HG02970 (cell line): ENCODE measurements around the gene GNA14.
"Not testable (repeated sequence)": the region's sequence is repeated elsewhere in the genome, so short reads cannot be mapped to it uniquely, and the experiment has no call there.

Experiments
- ATAC-seq: cut with Tn5 transposase; IDR thresholded peaks from one replicate; pipeline ENCODE4 v1.9.1; 2021; ENCODE audit warnings: mild to moderate bottlenecking, moderate library complexity, moderate number of reproducible peaks; ENCODE audit not compliant: unreplicated experiment, low FRiP score

The GNA14 gene

GRCh38 chr9:77647267-77648233 is 572 bp downstream of the GNA14 start:
- ATAC-seq: no peak

DNA sequence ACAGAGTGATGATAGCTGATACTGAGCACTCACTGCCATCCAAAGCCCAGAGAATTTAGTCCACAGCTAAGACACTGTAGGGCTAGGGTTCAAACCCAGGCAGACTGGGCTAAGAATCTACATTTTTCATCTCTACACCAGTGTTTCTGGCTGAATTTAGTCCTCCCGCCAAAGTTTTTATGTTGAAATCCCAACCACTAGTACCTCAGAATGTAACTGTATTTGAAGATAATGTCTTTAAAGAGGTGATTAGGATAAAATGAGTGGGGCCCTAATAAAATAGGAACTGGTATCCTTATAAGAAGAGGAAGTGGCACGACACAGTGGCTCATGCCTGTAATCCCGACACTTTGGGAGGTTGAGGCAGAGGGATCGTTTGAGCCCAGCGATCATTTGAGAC is 4.3 kb downstream of the GNA14 start:
- ATAC-seq: no peak

- ATAC-seq: no peak
Observed at GRCh38 chr9:77640741-77641580, 7.2 kb downstream of the GNA14 start.

DNA sequence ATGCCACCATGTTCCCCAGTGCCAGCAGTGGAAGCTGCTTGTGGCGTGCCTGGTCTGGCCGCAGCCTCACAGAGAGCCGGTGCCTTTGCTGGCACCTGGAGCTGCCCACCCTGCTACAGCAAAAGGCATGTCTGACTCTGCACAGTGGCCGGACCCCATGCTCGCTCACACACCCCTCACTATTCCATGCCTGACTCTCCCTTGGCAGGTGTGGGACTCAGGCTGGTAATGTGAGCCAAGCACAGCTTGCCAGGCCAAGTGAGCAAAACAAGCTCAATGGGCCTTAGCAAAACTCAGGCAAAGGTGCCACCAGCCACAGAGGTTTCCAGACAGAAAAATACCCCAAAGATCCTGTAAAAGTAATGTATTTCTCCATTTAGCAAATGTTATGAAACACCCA is 15.5 kb downstream of the GNA14 start:
- no peak for ATAC-seq

DNA sequence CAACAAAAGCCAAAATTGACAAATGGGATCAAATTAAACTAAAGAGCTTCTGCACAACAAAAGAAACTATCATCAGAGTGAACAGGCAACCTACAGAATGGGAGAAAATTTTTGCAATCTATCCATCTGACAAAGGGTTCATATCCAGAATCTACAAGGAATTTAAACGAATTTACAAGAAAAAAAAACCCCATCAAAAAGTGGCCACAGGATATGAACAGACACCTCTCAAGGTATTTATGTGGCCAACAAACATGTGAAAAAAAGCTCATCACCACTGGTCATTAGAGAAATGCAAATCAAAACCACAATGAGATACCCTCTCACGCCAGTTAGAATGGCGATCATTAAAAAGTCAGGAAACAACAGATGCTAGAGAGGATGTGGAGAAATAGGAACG is 19.3 kb downstream of the GNA14 start:
- not testable (repeated sequence) for ATAC-seq

- no peak for ATAC-seq
Observed at GRCh38 chr9:77616191-77616590, 31.9 kb downstream of the GNA14 start.

DNA sequence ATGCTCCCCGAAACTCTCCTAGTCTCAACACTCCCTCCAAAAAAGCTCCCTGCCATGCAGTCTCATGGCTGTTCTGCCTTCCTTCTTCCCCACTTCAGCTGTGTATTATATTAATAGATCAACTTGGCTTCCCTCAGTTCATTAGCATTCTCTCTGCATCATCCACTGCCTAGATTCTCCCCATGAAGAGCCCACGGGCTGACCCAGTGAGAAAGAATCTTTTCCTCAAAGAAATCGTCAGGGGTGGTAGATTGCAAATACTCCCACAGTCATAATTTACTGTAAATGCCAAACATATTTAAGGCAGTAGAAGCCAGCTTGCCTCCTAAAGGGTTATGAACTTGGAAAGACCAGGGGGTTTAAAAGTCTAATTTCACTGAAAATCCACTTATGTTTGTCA is 33.5 kb downstream of the GNA14 start:
- ATAC-seq: no peak

DNA sequence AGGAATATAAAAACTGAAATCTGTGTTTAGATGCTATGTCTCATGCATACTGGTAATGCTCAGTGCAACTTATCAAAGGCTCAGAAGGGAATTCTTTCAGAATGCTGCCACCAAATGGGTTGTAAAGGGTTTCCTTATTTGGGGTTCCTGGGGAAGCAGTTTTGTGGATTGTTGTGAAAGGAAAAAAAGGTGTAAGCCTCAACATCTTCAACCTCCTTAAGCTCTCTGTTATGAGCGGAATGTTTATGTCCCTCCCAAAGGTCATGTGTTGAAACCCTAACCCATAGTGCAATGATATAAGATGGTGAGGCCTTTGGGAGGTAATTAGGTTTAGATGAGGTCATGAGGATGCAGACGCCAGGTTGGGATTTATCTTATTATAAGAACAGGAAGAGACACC is 41.6 kb downstream of the GNA14 start:
- no peak for ATAC-seq

- no peak for ATAC-seq
Observed at GRCh38 chr9:77605449-77606220, 42.5 kb downstream of the GNA14 start.

DNA sequence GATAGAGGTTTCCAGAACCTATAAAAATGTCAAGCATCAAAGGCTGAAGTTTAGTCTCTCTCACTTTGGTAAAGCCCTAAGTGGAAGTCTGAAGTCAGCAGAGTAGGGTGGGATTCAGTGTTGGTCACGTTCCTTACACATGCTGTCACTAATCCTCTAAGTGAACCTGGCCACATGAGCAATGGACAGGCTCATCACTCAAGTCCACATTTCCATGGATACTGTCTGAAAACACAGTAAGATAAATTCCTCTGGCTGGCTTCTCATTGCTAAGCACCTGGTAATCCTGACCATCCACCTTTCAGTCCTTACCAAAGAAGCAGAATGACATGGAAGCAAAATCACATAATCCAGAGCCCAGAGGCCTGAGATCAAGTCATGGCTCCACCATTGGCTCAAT is 43.8 kb downstream of the GNA14 start:
- no peak for ATAC-seq

GRCh38 chr9:77602852-77603251 is 45.3 kb downstream of the GNA14 start:
- ATAC-seq: no peak

DNA sequence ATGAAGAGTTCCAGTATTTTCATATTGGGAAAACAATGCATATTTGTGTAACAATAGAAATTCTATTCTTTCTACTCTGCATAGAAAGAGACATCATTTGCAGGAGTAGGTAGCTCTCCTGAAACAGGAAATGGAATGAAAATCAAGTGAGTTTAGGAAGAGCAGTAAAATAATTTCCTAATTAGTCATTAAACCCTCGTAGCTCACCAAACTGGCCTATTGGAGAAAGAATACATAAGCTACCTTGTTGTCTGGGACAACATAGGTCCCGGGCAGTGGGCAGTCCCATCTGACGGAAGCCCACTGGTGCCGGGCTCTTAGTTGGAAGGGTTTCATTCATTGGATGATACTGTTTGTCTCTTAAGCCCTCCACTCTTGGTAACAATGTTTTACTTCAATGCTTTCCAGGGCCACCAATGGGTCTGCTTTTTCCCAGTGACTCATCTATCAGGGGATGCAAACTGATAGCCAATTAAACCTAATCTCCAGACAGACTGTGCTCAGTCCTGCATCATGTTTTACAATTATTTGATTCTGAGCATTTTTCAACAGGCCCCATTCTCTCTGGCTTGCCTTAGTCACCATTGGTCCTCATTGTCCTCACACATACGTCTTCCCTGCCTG is 46.5 kb downstream of the GNA14 start:
- ATAC-seq: no peak

DNA sequence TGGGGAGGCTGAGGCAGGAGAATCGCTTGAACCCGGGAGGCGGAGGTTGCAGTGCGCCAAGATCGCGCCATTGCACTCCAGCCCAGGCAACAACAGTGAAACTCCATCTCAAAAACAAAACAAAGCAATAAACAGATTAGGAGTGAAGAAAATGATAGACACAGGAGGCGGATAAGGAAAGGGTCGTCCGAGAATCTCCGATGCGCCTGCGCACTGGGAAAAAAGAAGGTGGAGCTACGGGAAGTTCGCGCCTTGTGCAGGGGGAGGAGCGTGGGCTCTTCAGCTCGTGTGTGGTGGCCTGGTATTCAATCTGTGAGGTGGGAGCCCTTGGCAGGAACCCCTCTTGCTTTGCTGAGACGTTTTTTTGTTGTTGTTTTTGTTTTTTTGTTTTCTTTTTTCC is 47.3 kb downstream of the GNA14 start:
- no peak for ATAC-seq

- ATAC-seq: no peak
Observed at GRCh38 chr9:77599492-77599891, 48.6 kb downstream of the GNA14 start.

DNA sequence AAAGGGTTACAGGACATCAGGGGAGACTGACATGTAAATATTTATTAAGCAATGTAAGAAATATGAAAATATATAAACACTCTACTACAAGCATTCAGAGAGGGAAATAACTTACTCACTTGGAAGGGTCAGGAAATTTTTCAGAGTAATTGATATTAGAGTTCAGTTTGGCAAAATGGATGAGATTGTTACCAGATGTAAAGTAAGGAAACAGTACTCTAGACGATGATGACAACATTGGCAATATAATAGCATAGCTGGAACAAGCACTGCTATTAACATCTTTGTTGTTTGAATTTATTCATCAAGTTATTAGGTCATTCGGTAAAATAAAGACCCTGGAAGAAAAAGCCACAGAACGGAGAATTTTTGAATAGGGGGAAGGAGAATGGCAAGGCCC is 49.1 kb downstream of the GNA14 start:
- no peak for ATAC-seq

DNA sequence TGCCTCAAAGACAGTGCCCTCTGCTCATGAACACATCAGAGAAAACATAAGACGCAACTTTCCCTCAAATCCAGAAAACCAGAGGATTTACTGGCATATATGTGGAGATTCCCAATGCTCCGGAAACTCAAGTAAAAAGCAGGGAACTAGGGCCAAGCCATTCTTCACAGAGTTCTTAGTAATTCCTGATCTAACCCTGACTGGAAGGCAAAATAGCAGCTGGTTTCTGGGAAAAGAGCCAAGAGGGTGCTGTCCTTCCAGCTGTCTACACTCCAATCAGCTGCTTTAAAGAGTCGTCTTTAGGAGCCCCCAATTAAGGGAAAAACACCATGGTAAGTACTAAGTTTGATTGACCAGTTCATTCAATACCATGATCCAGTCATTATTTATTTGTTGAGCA is 49.6 kb downstream of the GNA14 start:
- ATAC-seq: no peak

- no peak for ATAC-seq
Observed at GRCh38 chr9:77597057-77597456, 51.1 kb downstream of the GNA14 start.

GRCh38 chr9:77595426-77596095 is 52.6 kb downstream of the GNA14 start:
- ATAC-seq: no peak

- no peak for ATAC-seq
Observed at GRCh38 chr9:77594963-77595362, 53.2 kb downstream of the GNA14 start.

DNA sequence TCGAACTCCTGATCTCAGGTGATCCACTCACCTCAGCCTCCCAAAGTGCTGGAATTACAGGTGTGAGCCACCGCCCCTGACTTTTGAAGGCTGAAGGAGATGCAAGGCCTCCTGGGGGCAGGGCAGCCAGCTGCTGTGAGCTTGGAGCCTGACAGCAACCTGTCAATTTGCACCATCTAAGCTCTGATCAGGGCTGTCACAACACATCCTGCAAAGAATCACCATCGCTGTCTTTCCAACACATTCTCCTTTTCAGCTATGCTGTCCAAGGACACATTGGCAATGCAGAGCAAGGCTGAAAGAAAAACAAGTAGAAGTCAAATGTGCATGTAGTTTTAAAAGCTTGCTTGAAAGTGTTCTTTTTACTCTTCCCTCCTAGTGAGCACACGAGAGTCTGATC is 54.6 kb downstream of the GNA14 start:
- no peak for ATAC-seq
